Smooth muscle cell (in vitro differentiated cells): ENCODE data around the gene CHKA. TPM values are rescaled to one million over a fixed set of nuclear protein-coding genes. Genes with fewer than 3 reads are reported as not detected.

Source experiments
- DNase-seq: peaks from one replicate; lab custom pipeline; 2025; ENCODE audit not compliant: unreplicated experiment; lab: John Stamatoyannopoulos, UW
- H2AFZ ChIP-seq: fragments of 200-600 bp; sonication (generic); 2 replicates; pipeline ENCODE4 v1.6.0; 2016; ENCODE audit warnings: antibody characterized with exemption, low read depth, mild to moderate bottlenecking
- H3F3A ChIP-seq: fragments of 200-600 bp; sonication (generic); 2 replicates; pipeline ENCODE4 v1.6.0; 2017; ENCODE audit warnings: antibody characterized with exemption, low read depth
- H3K27ac ChIP-seq: fragments of 200-600 bp; sonication (generic); 2 replicates; pipeline ENCODE4 v1.5.1; 2016; ENCODE audit warnings: low read depth, mild to moderate bottlenecking
- H3K27me3 ChIP-seq: fragments of 200-600 bp; sonication (generic); 2 replicates; pipeline ENCODE4 v1.6.1; 2016; ENCODE audit warnings: low read depth, mild to moderate bottlenecking
- H3K36me3 ChIP-seq: fragments of 200-600 bp; sonication (generic); 2 replicates; pipeline ENCODE4 v1.5.1; 2016; ENCODE audit warnings: low read depth
- H3K4me1 ChIP-seq: fragments of 200-600 bp; sonication (generic); 2 replicates; pipeline ENCODE4 v1.5.1; 2016; ENCODE audit warnings: low read depth
- H3K4me2 ChIP-seq: fragments of 200-600 bp; sonication (generic); 2 replicates; pipeline ENCODE4 v1.6.0; 2016; ENCODE audit warnings: mild to moderate bottlenecking
- H3K4me3 ChIP-seq: fragments of 200-600 bp; sonication (generic); 2 replicates; pipeline ENCODE4 v1.5.1; 2016; ENCODE audit warnings: mild to moderate bottlenecking
- H3K79me2 ChIP-seq: fragments of 200-600 bp; sonication (generic); 2 replicates; pipeline ENCODE4 v1.6.0; 2016; ENCODE audit warnings: low read depth, mild to moderate bottlenecking
- H3K9ac ChIP-seq: fragments of 200-600 bp; sonication (generic); 2 replicates; pipeline ENCODE4 v1.6.0; 2016; ENCODE audit warnings: low read depth
- H3K9me3 ChIP-seq: fragments of 200-600 bp; sonication (generic); replicated peaks from 2 replicates; pipeline ENCODE4 v1.5.1; 2016; ENCODE audit warnings: low read depth
- H4K20me1 ChIP-seq: fragments of 200-600 bp; sonication (generic); 2 replicates; pipeline ENCODE4 v1.6.0; 2016; ENCODE audit warnings: low read depth
- CTCF ChIP-seq: fragments of 200-600 bp; sonication (generic); IDR thresholded peaks from 2 replicates; pipeline ENCODE4 v1.5.1; 2017; ENCODE audit warnings: borderline replicate concordance, mild to moderate bottlenecking, antibody characterized with exemption; ENCODE audit not compliant: insufficient read depth, poor library complexity, severe bottlenecking
- WGBS: methylation state at CpG from one replicate; pipeline ENCODE4 v1.1.7; 2016; ENCODE audit warnings: low lambda C conversion rate; 5-methylcytosine and 5-hydroxymethylcytosine counted together
- polyA plus RNA-seq: library from polyadenylated mRNA; unstranded; fragments of >200 nt; fragmentation: Nextera tagmentation; extraction: Ambion mirVana; gene quantifications from 2 replicates; pipeline ENCODE4 v1.2.1, GENCODE V29; 2016
- total RNA-seq: library from RNA; depleted of rRNA; stranded (reverse); fragments of >200 nt; gene quantifications from 2 replicates; pipeline ENCODE4 v1.2.3, GENCODE V29; 2014

The CHKA gene
- total and polyA plus RNA-seq, 2 experiments from 2014 or later = 19.9 to 31.1 TPM

- Histone ChIP-seq H3K79me2 (peaks cover 3% of the 10 kb centered on the region), H4K20me1 (peaks cover 3% of the 10 kb centered on the region), H3K4me1 (no peaks in the 10 kb centered on the region), H3K4me3 (no peak overlapping the region), H3K9me3 (no peaks in the 10 kb centered on the region), H3K27me3 (no peaks in the 10 kb centered on the region), H3F3A (no peaks in the 10 kb centered on the region), H2AFZ (no peak overlapping the region), H3K4me2 (no peak overlapping the region), H3K36me3 (no peaks in the 10 kb centered on the region), H3K27ac (no peak overlapping the region), H3K9ac (no peak overlapping the region)
- TF ChIP-seq CTCF = no peak
- no peak for DNase-seq
- WGBS = 96% methylated on average over 4 of the region's 4 CpGs
Observed at GRCh38 chr11:68125164-68125563, 4.0 kb upstream of the CHKA start.

GRCh38 chr11:68122936-68123539 lies 1.9 kb upstream of the CHKA start:
- Histone ChIP-seq H3K9ac (no peak overlapping the region), H3K4me2 (no peak overlapping the region), H3K79me2 (peaks cover 17% of the 10 kb centered on the region), H3K9me3 (no peaks in the 10 kb centered on the region), H3K36me3 (no peaks in the 10 kb centered on the region), H3K4me3 (no peak overlapping the region), H3K4me1 (peaks cover 13% of the 10 kb centered on the region), H3K27ac (peak overlapping the region; percentile 45), H4K20me1 (peaks cover 24% of the 10 kb centered on the region), H2AFZ (no peak overlapping the region), H3K27me3 (no peaks in the 10 kb centered on the region), H3F3A (peaks cover 12% of the 10 kb centered on the region)
- 70% methylated on average over 9 of the region's 9 CpGs for WGBS
- TF ChIP-seq CTCF = no peak
- DNase-seq = no peak

GRCh38 chr11:68120273-68121066 lies 718 bp downstream of the CHKA start:
- no peak for TF ChIP-seq CTCF
- Histone ChIP-seq H4K20me1 (peaks cover 50% of the 10 kb centered on the region), H3K27ac (peak overlapping the region; percentile 83), H3K9me3 (no peaks in the 10 kb centered on the region), H3K27me3 (no peaks in the 10 kb centered on the region), H3F3A (peaks cover 14% of the 10 kb centered on the region), H3K4me1 (peaks cover 21% of the 10 kb centered on the region), H2AFZ (no peak overlapping the region), H3K9ac (peak overlapping the region; percentile 64), H3K36me3 (no peaks in the 10 kb centered on the region), H3K4me3 (peak overlapping the region; percentile 78), H3K4me2 (peak overlapping the region; percentile 83), H3K79me2 (peaks cover 43% of the 10 kb centered on the region)
- peak; percentile 30 for DNase-seq
- under 1% methylated on average over 27 of the region's 73 CpGs for WGBS
